Measurements from ENCODE around the gene ACP2.

GRCh38 chr11:47254386-47254785 is 5.8 kb upstream of the ACP2 start:
- no peak for TF ChIP-seq CTCF (IDR thresholded peaks at IDR 0.05)
- no peak for TF ChIP-seq POLR2A (IDR thresholded peaks at IDR 0.05)
